ENCODE results near the gene ATP5ME. TPM values are rescaled to one million over a fixed set of nuclear protein-coding genes. Genes with fewer than 3 reads are reported as not detected.

The ATP5ME gene
- total RNA-seq, 1 donor from 2014 or later = 230 TPM

- Mint-ChIP-seq H3K4me1 (ENCODE audit: low read depth, unreplicated experiment) (no peaks in the 10 kb centered on the region), H3K9me3 (ENCODE audit: unreplicated experiment) (peaks cover 4% of the 10 kb centered on the region), H3K27ac (ENCODE audit: unreplicated experiment) (no peak overlapping the region), H3K27me3 (ENCODE audit: unreplicated experiment) (peaks cover 15% of the 10 kb centered on the region), H3K4me3 (ENCODE audit: unreplicated experiment) (no peak overlapping the region), H3K36me3 (ENCODE audit: unreplicated experiment) (peaks cover 5% of the 10 kb centered on the region)
- TF ChIP-seq, protein P1, sequence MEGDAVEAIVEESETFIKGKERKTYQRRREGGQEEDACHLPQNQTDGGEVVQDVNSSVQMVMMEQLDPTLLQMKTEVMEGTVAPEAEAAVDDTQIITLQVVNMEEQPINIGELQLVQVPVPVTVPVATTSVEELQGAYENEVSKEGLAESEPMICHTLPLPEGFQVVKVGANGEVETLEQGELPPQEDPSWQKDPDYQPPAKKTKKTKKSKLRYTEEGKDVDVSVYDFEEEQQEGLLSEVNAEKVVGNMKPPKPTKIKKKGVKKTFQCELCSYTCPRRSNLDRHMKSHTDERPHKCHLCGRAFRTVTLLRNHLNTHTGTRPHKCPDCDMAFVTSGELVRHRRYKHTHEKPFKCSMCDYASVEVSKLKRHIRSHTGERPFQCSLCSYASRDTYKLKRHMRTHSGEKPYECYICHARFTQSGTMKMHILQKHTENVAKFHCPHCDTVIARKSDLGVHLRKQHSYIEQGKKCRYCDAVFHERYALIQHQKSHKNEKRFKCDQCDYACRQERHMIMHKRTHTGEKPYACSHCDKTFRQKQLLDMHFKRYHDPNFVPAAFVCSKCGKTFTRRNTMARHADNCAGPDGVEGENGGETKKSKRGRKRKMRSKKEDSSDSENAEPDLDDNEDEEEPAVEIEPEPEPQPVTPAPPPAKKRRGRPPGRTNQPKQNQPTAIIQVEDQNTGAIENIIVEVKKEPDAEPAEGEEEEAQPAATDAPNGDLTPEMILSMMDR (IDR thresholded peaks at IDR 0.05; ENCODE audit: partially characterized antibody, unreplicated experiment) = no peak
- DNase-seq = no peak
Measured at GRCh38 chr4:685679-686412, 11.8 kb upstream of the ATP5ME start.

DNA sequence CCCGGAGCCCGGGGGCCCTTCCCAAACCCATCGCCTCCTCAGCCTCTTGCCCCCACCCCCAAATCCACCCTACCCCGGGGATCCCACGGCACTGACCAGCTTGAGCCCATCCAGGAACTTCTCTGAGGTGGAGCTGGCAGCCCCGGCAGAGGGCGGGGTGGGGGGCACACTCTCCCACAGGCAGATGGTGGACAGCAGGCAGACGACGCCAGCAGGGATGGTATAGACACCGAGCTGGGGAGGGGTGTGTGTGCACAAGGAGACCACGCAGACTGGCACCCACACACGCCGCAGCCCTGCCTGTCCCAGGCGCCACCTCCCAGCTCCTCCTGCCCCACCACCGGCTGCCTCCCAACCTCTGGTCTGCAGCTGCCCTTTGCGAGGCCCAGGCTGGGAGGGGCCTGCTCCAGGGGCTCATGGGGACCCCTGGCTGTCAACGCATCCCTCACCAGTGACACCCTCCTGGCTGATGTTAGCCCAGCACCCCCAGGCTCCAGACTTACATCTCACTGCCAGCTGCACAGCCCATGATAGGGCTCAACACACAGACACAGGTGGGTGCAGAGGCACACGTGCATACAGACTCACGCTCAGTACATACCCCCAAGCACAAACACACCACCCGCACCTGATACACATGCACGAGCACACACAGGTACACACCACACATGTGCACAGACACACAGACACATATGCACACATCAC, 10.7 kb upstream of the ATP5ME start:
- peaks cover 15% of the 10 kb centered on the region for H3K27me3 Mint-ChIP-seq (ENCODE audit: unreplicated experiment)
- H3K27ac Mint-ChIP-seq (ENCODE audit: unreplicated experiment) = no peak overlapping the region
- peaks cover 5% of the 10 kb centered on the region for H3K36me3 Mint-ChIP-seq (ENCODE audit: unreplicated experiment)
- DNase-seq = peak; percentile 28
- H3K4me1 Mint-ChIP-seq (ENCODE audit: low read depth, unreplicated experiment) = peaks cover 1% of the 10 kb centered on the region
- TF ChIP-seq, protein P1 (IDR thresholded peaks at IDR 0.05; ENCODE audit: partially characterized antibody, unreplicated experiment) = no peak
- H3K9me3 Mint-ChIP-seq (ENCODE audit: unreplicated experiment) = peaks cover 4% of the 10 kb centered on the region
- no peak overlapping the region for H3K4me3 Mint-ChIP-seq (ENCODE audit: unreplicated experiment)

GRCh38 chr4:683982-684622, 10.0 kb upstream of the ATP5ME start:
- no peak overlapping the region for H3K27ac Mint-ChIP-seq (ENCODE audit: unreplicated experiment)

GRCh38 chr4:683247-683897, 9.3 kb upstream of the ATP5ME start:
- peaks cover 5% of the 10 kb centered on the region for H3K36me3 Mint-ChIP-seq (ENCODE audit: unreplicated experiment)
- H3K9me3 Mint-ChIP-seq (ENCODE audit: unreplicated experiment) = peaks cover 4% of the 10 kb centered on the region
- peaks cover 1% of the 10 kb centered on the region for H3K4me1 Mint-ChIP-seq (ENCODE audit: low read depth, unreplicated experiment)
- H3K27me3 Mint-ChIP-seq (ENCODE audit: unreplicated experiment) = peaks cover 14% of the 10 kb centered on the region
- no peak overlapping the region for H3K27ac Mint-ChIP-seq (ENCODE audit: unreplicated experiment)
- no peak for DNase-seq
- no peak overlapping the region for H3K4me3 Mint-ChIP-seq (ENCODE audit: unreplicated experiment)
- TF ChIP-seq, protein P1 (IDR thresholded peaks at IDR 0.05; ENCODE audit: partially characterized antibody, unreplicated experiment) = no peak

More at GRCh38 chr4:683982-684622, 10.0 kb upstream of the ATP5ME start:
- Mint-ChIP-seq H3K4me1 (ENCODE audit: low read depth, unreplicated experiment) (peaks cover 1% of the 10 kb centered on the region), H3K27me3 (ENCODE audit: unreplicated experiment) (peaks cover 14% of the 10 kb centered on the region), H3K9me3 (ENCODE audit: unreplicated experiment) (peaks cover 4% of the 10 kb centered on the region), H3K4me3 (ENCODE audit: unreplicated experiment) (no peak overlapping the region), H3K36me3 (ENCODE audit: unreplicated experiment) (peaks cover 5% of the 10 kb centered on the region)
- TF ChIP-seq, protein P1 (IDR thresholded peaks at IDR 0.05; ENCODE audit: partially characterized antibody, unreplicated experiment) = peak; percentile 85
- DNase-seq = peak; percentile 74

All from glutamatergic neuron (in vitro differentiated cells).